Activated CD8-positive, alpha-beta memory T cell treated with anti-CD3 and anti-CD28 coated beads, Interleukin-2, amount 50 U/mL, for 1 hour (primary cell): ENCODE measurements around the gene TMPRSS15.

Experiments used
- DNase-seq: peaks from one replicate; pipeline ENCODE4 v3.0.0-alpha.2; 2020; ENCODE audit errors: extremely low read depth

The TMPRSS15 gene

DNA sequence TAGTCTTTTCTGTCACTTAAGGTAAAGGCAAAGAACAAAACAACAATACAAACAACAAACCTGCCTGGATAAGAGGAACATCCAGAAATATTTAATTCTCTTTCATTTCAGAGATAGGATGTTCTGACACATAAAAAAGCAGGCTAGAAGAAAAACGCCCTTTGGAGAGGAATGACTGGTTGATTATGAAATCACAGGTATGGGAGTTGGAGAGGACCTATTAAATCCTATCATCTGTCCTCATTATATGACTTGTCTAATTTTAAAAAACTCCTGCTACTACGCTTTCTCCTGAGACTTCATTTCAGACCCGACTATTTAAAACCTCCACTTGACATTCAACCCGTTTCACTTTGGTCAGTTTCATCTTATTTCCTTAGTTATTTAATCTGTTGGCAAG lies 54.1 kb downstream of the TMPRSS15 start:
- DNase-seq, result no peak

DNA sequence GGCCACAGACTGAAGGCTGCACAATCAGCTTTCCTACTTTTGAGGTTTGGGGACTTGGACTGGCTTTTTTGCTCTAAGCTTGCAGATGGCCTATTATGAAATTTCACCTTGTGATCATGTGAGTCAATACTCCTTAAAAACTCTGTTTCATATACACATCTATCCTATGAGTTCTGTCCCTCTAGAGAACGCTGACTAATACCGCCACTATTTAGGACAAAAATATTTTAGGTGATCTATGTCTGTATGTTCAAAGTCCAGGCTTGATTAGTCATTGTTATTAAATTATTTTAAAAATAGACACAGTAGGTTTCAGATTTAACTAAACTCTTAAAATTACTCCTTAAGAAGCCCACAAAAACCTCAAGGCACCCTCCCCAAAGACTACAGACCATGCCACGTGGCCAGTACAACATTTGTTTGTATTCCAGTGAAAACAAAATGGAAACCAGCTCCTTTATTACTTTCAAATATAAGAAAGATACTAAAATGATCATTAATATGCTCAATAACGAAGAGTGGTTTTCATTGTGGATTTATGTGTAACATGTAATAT lies 63.1 kb downstream of the TMPRSS15 start:
- DNase-seq, result no peak

DNA sequence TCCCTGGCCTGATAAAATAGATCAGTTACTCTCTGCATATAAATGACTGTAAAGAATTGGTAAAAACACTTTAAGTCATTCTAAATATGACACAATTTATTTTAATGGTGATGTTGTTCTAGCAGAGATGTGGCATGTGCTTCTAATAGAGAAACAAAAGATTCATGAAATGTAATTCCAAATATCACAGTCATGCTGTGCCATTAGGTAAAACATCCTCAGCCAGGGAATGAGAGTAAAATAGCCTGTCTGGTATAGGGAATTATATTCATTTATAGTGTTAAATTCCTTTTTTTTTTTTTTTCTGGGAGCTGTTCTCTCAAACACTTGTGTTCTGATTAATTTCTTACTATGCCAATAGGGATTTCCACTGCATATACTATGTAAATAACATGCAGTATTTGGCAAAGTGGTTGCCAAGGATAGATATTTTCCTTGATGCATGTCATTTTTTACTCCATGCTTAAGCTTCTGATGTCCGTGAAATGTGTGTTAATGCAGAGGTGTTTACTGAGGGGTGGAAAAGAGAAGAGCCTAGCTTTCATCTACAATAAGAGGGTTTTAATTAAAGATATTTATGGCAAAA lies 67.8 kb downstream of the TMPRSS15 start:
- no peak for DNase-seq

DNA sequence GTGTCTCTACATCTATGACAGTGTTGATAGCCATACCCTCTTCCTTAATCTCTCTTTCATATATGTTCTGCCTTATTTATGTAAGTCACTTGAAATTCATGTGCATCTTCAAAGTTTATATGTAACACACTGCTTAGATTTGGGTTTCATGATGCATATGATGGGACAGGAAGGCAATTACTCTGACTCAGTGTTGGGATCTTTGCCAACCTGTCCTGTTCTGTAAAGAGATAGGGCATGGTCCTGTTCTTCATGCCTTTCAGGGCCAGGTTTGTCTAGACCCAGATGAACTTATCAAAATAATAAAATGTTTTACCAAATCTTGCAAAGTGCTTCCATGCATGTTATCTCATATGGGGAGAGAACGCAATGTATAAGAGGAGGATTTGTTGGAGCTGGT lies 69.5 kb downstream of the TMPRSS15 start:
- no peak for DNase-seq

DNA sequence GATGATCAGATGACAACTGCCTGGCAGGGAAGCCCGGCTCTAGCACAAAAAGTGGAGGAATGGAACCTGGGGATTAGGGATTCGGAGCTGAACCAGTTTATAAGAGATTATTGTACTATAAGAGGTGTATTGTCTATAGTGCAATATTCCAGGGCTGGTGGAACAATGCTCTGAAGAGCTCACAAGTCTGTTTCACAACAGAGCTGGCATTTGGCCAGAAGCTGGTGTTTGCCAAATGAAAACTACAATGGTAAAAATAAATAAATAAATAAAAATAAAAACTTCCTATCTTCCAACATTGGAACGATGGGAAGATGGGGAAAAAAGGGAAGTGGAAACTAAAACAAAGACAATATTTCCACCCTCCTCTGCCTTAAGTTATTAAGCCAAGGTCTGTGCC lies 85.4 kb downstream of the TMPRSS15 start:
- DNase-seq, result no peak

DNA sequence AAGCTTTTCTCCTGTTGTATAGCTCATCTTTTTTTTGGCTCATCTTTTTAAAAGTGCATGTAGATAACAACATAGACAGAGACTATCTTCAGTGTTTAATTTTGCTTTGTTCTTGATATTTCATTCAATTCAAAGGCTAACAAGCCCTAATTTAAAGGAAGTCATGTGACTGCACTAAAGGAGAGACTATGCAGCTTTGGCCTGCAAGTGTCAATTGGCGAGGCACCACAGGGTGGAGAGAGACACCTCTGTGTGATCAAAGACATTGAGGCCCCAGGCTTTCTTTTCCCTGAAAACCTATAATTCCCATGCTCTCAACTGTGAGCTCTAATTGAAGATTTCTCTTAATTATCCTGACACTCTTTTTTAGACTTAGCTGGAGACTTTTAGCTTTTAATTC lies 105.4 kb downstream of the TMPRSS15 start:
- DNase-seq, result no peak

DNA sequence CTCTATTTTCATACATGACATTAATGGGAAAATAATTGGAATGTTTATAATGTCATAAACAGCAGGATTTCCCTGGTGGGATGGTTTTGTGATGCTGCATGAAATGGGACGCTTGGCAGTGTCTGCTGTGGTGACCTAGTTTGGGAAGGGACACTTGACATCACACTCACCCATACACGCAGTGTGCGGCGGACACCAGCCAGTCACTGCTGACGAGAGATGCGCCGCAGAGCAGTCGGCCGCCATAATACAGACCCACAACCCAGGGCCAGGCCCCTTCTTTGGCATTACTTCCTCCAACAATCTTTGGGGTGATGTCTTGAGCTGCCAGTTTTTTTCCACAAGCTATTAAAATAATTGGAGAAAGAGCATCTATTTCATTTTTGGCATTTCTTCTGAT lies 109.5 kb downstream of the TMPRSS15 start:
- DNase-seq, result no peak

DNA sequence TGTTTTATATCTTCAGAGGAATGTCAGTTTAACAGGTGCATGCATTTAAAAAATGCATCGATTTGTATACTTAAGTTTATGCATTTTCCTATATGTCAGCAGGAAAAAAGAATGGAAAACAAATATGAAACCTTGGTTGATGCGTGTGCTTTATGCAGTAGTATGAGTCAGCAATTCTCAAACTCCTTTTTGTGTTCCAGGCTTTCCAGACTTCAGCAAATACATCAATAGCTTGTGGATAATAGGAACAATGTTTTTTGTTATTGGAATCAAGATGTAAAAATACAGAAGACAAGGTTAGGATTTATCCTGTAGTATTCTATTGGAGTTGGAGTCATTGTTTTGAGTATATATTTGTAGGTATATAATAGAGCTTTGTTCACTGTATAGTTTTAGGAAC lies 113.7 kb downstream of the TMPRSS15 start:
- no peak for DNase-seq

DNA sequence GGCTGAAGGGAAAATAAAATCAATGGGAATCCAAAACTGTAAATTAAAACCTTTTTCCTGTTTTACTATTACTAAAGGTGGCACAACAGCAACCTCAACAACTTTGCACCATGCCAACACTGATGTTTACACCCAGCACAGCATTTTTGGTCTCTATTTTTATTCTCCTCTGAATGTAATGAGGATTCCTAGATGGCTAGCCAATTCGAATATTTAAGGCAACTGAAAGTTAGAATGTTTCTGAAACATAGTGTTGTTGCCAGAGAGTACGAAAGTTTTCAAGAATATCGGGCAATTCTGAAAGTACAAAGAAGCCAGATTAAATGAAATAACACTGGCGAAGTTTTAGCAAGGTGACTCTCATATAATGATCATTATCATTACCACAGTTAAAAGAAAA lies 118.2 kb downstream of the TMPRSS15 start:
- DNase-seq, result no peak

DNA sequence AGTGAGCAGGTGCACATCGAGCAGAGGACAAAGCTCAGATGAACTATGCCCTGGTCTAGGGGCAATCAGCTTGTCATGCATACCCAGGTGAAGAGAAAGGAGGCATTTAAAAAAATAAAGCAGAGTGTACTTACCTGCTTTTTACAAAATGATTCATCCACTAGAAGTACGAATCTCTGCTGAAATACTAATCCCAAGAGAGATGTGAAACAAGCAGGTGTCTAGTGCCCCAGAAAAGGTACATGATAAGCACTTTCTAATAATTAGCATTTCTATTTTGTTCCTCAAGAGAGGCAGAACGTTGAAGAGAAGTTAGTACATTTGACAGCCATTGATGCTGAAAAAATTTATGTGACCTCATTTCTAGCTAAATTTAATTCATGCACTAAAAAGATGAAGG lies 127.8 kb downstream of the TMPRSS15 start:
- no peak for DNase-seq

DNA sequence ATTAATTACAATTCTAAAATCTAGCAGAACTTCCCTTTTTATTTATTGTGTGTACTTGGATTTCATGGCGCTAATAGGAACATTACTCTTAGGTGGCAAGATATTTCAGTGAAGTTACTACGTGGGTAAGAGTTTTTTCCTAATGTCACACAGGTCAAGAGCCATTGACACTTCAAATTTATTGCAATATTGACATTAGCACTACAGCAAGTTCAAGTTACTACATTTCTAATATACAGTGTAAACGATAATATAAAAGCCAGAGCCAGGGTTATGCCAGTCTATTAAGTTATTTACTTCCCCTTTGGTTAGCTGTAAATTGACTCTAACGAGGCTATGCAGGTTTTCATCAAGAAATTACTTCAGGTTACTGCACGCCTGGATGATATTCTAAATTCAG lies 129.2 kb downstream of the TMPRSS15 start:
- DNase-seq, result no peak

DNA sequence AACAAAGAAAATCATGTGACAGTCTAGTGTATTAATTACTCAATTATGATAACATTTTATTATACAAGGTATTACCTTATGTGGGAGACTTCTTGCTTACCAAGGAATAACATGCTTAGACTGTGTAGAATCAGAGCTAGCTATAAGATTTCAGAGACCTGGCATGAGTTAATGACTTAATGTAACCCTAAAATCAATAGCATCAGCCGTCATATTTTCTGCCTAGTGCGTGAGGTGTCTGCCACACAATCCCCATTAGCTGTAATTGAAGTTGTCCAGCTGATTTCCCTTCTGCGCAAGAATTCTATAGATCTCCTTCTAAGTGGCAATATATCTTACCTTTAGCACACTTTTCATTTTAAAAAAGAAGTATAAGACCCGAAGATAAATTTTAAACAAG lies 130.2 kb downstream of the TMPRSS15 start:
- DNase-seq, result no peak

DNA sequence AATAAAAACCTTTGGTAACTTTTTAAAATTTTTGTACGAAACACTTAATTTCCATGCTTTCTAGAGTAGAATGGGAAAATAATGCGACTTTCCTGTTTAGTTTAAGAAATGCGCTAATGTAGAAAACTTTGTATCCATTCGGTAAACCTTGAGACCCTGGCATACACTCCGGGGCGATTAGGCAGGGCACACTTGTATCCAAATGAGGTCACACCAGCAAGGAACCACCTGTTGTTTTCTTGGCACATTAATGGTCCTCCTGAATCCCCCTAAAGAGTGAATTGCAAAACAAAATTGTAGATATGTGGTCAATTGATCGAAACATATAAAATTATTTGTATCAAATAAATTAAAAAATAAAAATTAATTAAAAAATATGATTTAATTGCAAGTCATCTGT lies 133.7 kb downstream of the TMPRSS15 start:
- DNase-seq, result no peak

DNA sequence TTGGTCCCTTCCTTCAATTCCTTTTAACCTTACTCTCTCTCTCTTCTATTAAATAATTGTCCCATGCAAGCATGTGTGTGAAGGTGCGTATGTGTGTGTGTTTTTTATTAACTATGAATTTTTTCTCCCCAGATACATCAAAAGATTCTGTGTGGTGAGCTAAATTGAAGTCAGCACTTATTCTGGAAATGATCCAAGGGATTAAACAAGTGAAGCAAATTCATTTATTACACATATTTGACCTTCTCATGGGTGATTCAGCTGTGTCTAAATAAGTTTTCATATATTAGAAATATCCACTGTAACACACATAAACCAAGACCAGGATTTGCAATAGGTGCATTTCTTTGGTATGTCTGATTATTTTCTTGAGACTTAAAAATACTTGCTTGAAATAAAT lies 134.7 kb downstream of the TMPRSS15 start:
- DNase-seq, result no peak

DNA sequence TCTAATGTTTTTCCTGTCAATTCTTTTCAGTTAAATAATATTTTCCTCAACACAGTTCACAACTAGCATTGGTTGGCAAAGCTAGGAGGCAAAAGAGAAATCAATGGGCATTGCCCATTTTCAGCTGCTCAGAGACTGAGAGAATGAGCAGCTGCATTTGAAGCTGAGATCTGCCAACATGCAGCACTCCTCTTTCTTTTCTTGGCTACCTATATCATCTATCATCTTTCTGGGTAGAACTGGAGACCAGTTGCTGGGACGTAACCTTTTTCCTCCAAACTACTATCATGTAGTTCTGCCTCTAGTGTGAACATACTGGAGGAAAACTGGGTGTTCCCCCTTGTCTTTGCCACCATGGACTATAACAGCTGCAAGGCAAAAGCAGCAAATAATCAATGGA lies 136.1 kb downstream of the TMPRSS15 start:
- no peak for DNase-seq

DNA sequence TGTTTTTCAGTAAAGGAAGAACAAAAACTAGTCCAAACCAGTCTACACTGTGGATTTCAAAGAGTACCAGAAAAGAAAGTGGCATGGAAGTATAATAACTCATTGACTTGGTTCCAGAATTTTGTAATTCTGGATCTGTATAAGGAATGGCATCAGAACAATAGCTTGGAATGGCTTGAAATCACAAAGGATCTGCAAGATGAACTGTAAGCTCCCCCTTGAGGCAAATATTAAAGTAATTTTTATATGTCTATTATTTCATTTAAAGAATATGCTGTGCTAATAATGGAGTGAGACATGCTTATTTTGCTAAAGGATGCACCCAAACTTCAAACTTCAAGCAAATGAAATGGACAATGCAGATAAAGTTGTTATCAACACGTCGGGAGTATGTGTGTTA lies 137.6 kb downstream of the TMPRSS15 start:
- no peak for DNase-seq

DNA sequence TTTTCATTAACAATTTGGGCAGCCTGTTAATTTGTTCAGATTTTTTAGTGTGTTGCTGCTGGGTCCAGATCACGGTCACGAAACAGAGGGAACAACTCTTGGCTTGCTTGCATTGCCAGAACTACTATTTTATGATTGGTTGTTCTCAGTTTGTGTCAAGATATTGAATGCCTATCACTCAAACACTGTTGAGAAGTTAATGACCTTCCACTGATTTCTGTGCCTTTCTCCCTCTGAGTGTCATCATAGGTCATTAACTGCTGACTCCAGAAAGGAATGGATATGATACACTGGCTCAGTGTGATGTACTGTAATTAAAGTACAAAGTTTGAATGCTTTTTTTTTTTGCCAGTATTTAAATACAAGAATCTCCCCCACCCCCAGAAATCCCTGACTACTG lies 149.8 kb downstream of the TMPRSS15 start:
- DNase-seq, result no peak

DNA sequence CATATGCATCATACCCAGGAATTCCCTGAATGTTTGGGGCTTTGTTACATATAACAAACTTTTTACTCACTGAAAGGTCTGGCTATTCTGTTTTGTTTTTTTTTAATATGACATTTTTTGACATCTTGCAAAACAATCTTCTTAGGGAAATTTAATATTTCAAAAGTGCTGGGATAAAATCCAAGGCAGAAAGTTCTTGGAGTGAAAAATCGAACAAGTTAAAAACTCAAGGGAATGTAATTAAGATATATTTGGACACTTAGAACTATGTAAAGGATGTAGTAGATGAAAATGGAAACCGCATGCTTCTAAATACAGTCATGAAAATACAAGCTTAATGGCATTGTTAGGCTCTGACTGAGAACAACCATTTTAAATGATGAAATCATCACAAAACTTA lies 150.4 kb downstream of the TMPRSS15 start:
- DNase-seq, result no peak

DNA sequence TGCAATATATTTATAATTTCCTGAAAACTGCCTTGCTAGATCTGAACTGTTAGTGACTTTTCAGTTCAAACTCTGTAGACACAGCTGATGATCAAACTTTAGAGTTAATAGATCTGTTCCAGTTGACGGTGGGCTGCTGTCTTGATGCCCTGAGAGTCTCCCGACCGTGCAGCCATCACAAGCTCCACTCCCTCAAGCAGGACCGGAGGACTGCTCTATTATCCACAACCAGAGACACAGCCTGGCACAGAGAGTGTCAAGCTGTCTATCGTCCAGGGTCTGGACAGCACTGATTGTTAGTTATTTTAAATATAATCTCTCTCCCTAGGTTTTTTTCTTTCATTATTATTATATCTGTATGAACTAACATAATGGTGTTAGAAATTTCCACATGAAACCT lies 150.9 kb downstream of the TMPRSS15 start:
- no peak for DNase-seq

DNA sequence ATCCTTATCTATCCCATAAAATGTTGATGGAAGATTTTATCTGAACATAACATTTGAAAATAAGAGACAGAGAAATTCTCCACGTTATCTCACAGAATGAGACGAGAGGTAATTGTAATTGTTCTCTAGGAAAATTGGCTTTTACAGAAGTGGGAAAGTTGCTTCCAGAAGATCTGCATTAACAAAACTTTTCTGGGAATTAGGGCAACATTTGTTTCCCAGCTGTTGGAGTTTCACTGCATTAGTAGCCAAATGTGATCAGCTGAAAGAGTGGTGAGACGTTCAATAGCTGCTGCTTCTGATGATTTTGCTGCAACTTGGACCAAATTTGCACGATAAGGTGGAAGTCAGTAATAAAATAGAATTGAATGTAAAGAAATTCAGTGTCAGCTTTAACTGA lies 151.3 kb downstream of the TMPRSS15 start:
- no peak for DNase-seq

DNA sequence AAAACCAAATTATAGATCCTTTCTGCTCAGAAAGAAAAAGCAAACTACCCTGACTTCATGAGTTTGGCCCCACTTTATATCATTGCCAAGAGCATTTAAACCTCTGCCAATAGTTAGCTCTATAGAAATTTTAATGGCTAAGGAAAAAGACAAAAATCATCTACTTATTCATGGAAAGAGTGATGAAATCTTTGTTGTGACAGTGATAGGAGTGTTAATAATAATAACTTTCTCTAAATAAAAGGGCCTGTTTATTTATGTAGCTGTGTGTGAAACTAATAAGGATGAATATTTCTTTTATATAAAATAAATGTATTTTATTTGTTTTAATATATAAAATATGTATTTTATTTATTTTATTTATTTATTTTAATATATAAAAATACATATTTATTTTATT lies 152.5 kb downstream of the TMPRSS15 start:
- no peak for DNase-seq

DNA sequence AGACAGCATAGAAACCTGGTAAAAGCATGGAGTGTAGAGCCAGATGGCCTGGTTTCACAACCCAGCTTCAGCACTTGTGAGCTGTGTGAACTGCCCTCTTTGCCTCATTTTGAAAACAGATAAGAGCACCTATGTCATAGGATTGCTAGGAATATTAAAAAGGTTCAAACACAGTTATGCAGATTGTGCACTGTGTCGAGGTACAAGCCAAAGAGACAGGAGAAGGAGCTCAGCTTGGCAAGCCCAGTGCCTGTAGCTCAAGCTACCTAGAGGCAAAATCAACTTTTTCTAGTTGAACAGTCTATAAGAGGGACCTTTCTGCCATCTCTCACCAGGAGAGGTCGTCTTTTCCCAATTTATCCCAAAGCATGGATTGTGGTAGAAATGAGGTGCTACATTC lies 153.9 kb downstream of the TMPRSS15 start:
- DNase-seq, result no peak

DNA sequence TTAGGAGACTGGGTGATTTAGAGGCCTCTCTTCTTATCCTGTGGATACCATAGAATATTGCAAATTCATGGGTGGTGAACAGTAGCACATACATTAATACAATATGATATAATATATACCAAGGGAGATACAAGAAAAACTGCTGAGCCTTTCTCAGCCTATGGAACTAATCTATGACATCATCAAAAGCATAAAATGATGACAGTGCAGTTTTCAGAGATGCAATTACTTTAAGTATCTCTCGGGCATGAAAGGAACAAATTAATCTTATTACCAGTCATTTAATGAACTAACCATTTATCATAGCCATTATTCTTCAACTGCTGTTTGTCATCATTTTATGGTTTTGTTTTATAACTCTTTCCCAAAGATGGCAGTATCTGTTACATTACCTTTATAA lies 155.4 kb downstream of the TMPRSS15 start:
- DNase-seq, result no peak

DNA sequence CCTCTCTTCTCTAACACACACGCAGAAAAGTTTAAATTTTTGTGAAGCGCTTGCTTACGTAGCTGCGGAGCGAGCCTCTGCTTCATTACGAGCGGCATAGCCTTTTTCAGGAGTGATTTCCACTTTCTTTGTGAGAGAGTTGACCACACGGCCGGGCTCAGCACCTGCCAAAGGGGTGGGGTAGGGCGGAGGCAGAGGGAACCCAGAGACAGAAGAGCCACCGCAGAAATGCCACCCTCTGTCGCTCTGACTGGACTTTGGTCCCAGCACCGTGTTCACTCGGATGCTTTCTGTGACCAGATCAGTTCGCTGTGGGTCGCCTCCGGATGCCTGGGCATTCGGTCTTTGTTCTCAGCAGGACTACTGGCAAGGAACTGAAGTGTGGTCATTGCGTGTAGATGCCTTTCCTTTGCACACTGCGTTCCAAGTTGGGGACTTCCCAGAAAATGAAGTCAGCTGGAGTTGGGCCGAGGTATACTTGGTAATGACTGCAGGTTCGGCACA lies 158.1 kb downstream of the TMPRSS15 start:
- DNase-seq, result no peak
